ENCODE measurements around the gene MEGF10.

DNA sequence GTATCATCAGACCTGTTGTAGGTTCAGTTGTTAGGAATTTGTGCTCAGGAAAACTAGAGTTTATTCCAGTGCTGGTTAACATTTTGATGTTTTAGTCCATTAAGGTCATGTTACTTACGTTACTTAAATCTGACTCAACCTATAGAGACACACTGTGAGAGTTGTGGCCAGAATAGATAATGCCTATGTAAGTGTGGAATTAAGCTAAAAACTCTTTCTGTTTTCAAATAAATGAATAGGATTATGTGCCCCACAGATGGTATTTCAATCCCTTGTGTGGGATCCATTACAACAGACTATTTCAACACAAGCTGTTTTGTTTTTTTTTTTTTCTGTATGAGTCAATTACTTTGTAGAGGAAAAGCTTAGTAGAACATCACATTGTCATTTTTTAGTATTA, 68.1 kb downstream of the MEGF10 start:
- TF ChIP-seq JUND (IDR thresholded peaks at IDR 0.05; ENCODE audit: low read length) (no peak), RFX5 (IDR thresholded peaks at IDR 0.05; ENCODE audit: borderline replicate concordance, low read depth, low read length) (no peak), CHD2 (IDR thresholded peaks at IDR 0.05; ENCODE audit: low read length) (no peak), HDAC6 (IDR thresholded peaks at IDR 0.05; ENCODE audit: low read depth, low read length) (no peak), YY1 (IDR thresholded peaks at IDR 0.05; ENCODE audit: low read depth, low read length) (no peak), POLR2AphosphoS5 (IDR thresholded peaks at IDR 0.05; ENCODE audit: low read depth, low read length) (no peak), EZH2 (IDR thresholded peaks at IDR 0.05; ENCODE audit: low read depth, low read length, severe bottlenecking) (no peak), RAD21 (IDR thresholded peaks at IDR 0.05 in 1 of 2, conservative IDR thresholded peaks at IDR 0.05 in 1 of 2; ENCODE audit: low read depth in 2 of 2, low read length in 2 of 2) (no peak), KDM1A (IDR thresholded peaks at IDR 0.05; ENCODE audit: borderline replicate concordance, low read length) (no peak), CEBPB (IDR thresholded peaks at IDR 0.05; ENCODE audit: low read depth, low read length) (no peak), TBP (IDR thresholded peaks at IDR 0.05; ENCODE audit: low read depth, low read length) (no peak), CBX5 (IDR thresholded peaks at IDR 0.05; ENCODE audit: low read depth, low read length) (no peak)
- TF ChIP-seq, protein P1, sequence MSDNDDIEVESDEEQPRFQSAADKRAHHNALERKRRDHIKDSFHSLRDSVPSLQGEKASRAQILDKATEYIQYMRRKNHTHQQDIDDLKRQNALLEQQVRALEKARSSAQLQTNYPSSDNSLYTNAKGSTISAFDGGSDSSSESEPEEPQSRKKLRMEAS (IDR thresholded peaks at IDR 0.05): no peak
- TF ChIP-seq, protein P2, sequence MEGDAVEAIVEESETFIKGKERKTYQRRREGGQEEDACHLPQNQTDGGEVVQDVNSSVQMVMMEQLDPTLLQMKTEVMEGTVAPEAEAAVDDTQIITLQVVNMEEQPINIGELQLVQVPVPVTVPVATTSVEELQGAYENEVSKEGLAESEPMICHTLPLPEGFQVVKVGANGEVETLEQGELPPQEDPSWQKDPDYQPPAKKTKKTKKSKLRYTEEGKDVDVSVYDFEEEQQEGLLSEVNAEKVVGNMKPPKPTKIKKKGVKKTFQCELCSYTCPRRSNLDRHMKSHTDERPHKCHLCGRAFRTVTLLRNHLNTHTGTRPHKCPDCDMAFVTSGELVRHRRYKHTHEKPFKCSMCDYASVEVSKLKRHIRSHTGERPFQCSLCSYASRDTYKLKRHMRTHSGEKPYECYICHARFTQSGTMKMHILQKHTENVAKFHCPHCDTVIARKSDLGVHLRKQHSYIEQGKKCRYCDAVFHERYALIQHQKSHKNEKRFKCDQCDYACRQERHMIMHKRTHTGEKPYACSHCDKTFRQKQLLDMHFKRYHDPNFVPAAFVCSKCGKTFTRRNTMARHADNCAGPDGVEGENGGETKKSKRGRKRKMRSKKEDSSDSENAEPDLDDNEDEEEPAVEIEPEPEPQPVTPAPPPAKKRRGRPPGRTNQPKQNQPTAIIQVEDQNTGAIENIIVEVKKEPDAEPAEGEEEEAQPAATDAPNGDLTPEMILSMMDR (IDR thresholded peaks at IDR 0.05; ENCODE audit: control extremely low read depth in 1 of 3, insufficient read depth in 1 of 3, low read depth in 1 of 3, low read length in 3 of 3): no peak

Data from H1 (cell line).